HG02852 (cell line): ENCODE data around the gene HLA-DMA.

Experiments used
- ATAC-seq: cut with Tn5 transposase; IDR thresholded peaks from one replicate; pipeline ENCODE4 v1.9.1; 2021; ENCODE audit warnings: mild to moderate bottlenecking, moderate library complexity; ENCODE audit not compliant: unreplicated experiment

The HLA-DMA gene

DNA sequence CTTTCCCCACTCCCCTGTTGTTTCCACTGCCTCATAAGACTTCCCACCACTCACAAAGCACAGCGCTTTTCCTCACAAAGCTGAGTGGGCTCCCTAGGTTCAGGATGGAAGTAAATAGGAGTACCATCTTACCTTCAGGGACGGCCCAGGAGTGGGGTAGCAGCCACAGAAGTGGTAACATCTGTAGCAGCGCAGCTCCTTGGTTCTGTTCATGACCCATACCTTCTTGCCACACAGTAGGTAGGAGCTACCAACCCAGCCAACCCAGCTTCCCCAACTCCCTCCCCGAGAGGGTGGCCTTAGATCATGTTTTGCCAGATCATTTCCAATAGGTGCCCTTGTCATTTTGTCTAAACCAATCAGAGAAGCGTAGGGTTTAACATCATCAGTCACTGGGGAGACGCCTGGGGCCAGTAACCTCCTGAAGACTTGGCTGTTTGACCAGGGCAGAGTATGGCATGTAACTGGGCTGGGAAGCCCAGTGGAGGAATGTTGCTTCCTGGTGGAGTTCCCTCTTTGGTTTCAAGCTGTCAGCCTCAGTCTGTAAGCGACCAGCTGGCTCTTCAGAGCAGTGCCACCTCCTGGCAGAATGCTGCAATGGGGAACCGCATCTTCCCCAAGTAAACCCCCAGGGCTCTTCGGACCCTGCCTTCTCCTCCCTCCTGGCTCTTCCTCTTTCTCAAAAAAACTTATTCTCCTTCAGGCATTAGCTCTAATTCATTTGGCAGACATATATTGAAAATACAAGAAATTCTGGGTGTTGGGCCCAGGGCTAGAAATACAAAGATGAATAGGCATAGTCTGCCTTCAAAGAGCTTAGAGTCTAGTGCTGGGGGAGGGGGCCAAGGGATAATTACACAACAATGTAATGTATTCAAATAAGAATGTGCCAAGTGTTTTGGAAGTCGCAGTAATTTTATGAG is at the start of gene HLA-DMA:
Gene HLA-DMA, minus strand, starts transcription at position 281 of the 923 bp plus-strand sequence. Its CDS starts 61 bp downstream, at position 220.
- ATAC-seq = peak; percentile 87

DNA sequence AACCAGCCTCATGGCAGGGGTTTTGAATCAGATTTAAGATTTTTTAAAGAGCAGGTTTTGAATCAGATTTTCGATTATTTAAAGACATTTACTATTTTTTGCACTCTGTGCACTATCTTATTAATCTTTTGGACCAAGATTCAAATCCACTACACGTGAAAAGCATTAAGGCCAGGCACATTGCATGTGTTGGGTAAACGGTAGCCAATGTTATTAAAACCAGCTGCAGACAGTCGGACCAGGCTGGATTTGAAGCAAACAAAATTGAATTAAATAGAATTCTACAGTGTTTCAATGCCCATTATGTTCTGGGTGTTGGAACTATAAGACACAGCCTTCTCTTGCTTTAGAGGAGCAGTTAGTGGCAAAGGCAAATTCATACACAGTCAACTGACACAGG is 48.8 kb upstream of the HLA-DMA start:
- no peak for ATAC-seq

DNA sequence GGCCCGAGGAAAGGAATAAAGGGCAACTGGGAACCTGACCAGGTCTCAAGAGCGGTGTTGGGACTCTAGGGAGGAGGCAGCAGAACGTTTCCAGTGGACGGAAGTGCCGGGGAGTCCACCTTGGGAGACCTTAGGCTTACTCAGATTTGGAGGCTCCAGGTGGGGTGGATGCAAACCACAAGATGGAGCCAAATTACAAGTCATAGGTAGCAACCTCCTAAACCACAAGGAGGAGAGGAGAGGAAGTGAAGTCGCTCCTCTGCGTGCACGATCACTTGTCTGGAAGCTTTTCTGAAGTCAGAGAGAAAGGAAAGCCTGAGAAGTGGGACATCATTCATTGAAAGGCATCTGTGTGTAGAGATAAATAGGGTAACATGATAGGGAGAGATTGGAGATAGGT is 47.2 kb upstream of the HLA-DMA start:
- no peak for ATAC-seq

DNA sequence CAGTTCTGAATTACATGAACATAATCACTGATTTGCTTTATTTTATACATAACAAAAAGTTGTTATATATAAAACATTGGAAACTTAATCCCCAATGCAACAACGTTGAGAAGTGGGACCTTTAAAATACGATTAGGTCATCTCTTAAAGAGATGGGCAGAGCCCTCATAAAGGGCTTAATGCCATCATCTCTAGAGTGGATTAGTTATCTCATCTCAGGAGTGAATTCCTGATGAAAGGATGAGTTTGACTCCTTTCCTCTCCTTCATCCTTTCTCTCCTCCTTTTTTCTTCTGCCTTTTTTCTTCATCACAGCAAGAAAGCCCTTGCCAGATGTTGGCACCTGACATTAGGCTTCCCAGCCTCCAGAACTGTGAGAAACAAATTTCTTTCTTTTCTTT is 42.6 kb upstream of the HLA-DMA start:
- no peak for ATAC-seq

- ATAC-seq = no peak
These were observed 40.6 kb upstream of the HLA-DMA start for GRCh38 chr6:32993363-32993973.

- ATAC-seq = no peak
These were observed 39.1 kb upstream of the HLA-DMA start for GRCh38 chr6:32991972-32992371.

- ATAC-seq = no peak
These were observed 36.5 kb upstream of the HLA-DMA start for GRCh38 chr6:32989368-32989767.

GRCh38 chr6:32984622-32985389 is 31.9 kb upstream of the HLA-DMA start:
- no peak for ATAC-seq

GRCh38 chr6:32983964-32984621 is 31.2 kb upstream of the HLA-DMA start:
- no peak for ATAC-seq

DNA sequence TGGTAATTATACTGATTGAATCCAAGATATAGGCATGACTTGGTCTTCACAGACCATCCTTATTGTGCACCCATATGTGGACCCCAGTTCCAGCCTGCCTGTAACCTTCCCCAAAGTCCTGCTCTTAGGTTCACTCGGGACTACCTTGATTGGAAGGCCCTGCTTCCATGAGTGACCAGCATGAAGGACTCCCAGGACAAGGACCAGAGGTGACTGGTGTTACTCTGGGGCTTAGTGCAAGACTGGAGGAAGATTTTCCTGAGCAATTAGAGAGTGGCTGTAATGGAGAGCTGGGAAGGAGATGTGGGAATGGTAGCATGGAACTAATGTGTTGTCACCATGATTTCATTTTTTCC is 30.6 kb upstream of the HLA-DMA start:
- no peak for ATAC-seq

DNA sequence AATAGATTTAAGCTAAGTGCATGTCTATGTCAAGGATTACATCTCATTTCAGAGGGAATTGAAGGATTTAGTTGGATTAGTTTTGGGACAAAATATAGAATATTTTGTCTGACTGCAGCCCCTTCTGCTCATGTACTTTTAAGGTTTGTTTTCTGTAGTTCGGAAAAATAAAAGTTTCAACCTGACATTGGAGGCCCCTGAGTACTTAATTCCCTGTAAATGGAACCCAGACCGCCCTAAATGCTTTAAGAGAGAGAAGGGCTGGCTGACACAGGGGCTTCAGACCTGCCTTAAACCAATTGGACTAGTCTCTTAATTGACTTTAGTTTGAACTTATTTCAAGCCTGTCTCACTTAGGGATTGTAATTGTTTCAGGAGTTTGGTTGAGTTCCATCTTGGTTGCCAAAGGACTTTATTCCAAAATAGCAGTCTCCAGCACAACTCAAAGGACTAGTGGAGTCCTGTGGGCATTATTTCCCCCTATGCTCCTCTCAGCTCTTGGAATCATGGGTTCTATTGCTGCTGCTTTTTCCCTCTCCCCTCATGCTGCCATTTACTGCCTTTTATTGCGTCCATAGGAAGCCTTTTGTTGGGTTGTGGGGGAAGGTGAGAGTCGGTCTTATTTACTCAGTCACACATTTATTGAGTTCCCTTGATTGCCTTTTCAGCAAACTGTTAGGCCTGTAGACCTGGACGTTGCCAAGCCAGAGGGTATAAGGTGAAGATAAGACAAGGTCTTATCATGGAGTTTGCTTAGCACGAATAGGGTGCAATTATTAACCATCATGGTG is 30.0 kb upstream of the HLA-DMA start:
- no peak for ATAC-seq

DNA sequence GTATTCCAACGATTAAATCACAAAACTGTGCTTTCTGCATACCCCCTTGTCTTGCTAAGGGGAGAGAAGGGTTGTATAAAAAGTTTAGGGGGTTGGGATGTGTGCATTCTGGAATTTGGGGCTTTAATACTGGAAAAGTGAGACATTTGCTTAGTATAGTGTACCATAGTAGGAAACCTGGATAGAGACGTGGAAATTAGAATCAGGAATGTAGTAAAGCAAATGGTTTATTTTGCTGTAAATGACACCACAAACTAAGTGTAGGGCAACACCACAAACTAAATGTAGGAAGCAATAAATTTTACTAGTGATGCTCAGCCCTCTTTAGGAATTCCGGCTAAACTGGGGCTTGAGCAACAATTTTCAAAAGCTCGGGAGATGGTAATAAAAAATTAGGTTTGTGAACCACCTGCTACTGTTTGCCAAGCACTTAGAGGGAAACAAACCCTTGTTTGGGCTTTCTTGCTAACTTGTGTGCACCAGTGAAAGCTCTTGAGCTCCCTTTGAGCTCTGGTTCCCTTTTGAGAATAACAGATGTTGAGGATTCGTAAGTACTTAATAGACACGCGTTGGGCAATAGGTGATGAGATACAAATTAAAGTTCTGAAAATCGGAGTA is 29.3 kb upstream of the HLA-DMA start:
- ATAC-seq = no peak

- ATAC-seq = no peak
These were observed 27.7 kb upstream of the HLA-DMA start for GRCh38 chr6:32980488-32981038.

GRCh38 chr6:32979720-32980487 is 27.0 kb upstream of the HLA-DMA start:
- ATAC-seq = no peak

- ATAC-seq = no peak
These were observed 25.0 kb upstream of the HLA-DMA start for GRCh38 chr6:32977953-32978324.

DNA sequence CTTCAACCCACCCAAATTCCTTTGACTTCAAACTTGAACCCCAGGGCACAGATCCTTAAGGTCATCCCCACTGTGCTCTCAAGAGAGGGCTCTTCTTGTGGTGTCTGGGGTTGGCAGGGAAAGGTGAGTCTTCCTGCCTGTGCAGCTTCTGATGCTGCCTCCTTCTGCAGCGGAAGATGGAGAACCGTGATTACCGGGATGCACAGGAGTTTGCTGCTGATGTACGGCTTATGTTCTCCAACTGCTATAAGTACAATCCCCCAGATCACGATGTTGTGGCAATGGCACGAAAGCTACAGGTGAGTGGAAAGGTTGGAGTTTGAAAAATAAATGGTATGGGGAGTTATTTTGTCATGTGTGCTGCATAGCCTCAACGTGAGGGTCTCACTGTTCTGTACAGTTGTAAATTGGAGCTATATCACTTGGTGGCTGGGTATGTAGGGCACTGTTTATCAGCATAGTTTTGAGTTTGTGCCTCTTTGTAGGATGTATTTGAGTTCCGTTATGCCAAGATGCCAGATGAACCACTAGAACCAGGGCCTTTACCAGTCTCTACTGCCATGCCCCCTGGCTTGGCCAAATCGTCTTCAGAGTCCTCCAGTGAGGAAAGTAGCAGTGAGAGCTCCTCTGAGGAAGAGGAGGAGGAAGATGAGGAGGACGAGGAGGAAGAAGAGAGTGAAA is 24.5 kb upstream of the HLA-DMA start:
- ATAC-seq = no peak

- no peak for ATAC-seq
These were observed 23.6 kb upstream of the HLA-DMA start for GRCh38 chr6:32976334-32977069.

DNA sequence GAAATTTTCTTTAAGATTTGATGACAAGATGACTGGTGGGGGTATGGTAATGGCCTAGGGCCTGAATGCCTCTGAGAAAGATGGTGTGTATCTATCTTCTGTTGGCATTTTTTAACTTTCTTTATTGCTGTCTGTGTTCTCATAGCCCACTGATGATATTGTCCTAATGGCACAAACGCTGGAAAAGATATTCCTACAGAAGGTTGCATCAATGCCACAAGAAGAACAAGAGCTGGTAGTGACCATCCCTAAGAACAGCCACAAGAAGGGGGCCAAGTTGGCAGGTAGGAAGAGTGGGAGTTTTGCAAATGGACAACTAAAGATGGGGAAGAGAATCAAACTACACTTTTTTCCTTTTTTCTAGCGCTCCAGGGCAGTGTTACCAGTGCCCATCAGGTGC is 23.0 kb upstream of the HLA-DMA start:
- ATAC-seq = no peak
